NB4 (cell line): ENCODE measurements around the gene NRXN3.

ENCODE experiments used
- DNase-seq: peaks from one replicate; pipeline ENCODE4 v3.0.0; 2010; ENCODE audit warnings: low read depth
- H3K4me3 ChIP-seq: one replicate; pipeline ENCODE4 v1.5.1; 2011; ENCODE audit warnings: mild to moderate bottlenecking, low read depth, low read length, moderate library complexity
- MYC ChIP-seq: IDR thresholded peaks from 2 replicates; pipeline ENCODE4 v1.6.1; 2011; ENCODE audit warnings: low read depth, low read length
- POLR2A ChIP-seq: IDR thresholded peaks from 2 replicates; pipeline ENCODE4 v1.6.1; 2011; ENCODE audit warnings: mild to moderate bottlenecking; ENCODE audit not compliant: insufficient read length; ENCODE audit errors: extremely low read depth
- TF ChIP-seq, protein P1 (sequence below): IDR thresholded peaks from 2 replicates; pipeline ENCODE4 v1.6.1; 2011; ENCODE audit warnings: low read depth, low read length
- TF ChIP-seq, protein P2 (sequence below): IDR thresholded peaks from one replicate; pipeline ENCODE4 v1.5.1; 2012; ENCODE audit warnings: low read depth, low read length

NRXN3 gene

DNA sequence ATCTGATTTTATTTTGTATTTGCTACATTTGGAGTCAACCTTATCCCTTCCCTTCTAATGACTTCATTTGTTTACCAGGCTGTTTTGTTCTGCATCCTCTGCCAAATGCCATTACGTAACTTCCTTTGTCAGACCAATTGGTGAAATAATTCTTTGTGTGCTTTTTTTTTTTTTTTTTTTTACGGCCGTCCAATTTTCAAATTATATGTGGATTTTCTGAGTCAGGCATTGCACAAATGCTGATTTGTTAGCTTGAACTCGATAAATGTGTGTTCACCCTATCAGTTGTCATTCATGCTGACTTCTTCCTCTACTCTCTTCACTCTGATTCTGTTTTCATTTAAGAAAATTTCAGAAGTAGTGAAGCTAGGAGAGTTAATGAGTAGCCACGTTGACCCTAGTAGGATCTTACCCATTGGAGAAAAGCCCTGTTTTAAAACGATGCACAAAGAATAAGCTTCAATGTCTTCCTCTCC, 1654.9 kb downstream of the NRXN3 start:
- no peak for TF ChIP-seq MYC
- TF ChIP-seq, protein P1, sequence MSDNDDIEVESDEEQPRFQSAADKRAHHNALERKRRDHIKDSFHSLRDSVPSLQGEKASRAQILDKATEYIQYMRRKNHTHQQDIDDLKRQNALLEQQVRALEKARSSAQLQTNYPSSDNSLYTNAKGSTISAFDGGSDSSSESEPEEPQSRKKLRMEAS = no peak
- TF ChIP-seq, protein P2, sequence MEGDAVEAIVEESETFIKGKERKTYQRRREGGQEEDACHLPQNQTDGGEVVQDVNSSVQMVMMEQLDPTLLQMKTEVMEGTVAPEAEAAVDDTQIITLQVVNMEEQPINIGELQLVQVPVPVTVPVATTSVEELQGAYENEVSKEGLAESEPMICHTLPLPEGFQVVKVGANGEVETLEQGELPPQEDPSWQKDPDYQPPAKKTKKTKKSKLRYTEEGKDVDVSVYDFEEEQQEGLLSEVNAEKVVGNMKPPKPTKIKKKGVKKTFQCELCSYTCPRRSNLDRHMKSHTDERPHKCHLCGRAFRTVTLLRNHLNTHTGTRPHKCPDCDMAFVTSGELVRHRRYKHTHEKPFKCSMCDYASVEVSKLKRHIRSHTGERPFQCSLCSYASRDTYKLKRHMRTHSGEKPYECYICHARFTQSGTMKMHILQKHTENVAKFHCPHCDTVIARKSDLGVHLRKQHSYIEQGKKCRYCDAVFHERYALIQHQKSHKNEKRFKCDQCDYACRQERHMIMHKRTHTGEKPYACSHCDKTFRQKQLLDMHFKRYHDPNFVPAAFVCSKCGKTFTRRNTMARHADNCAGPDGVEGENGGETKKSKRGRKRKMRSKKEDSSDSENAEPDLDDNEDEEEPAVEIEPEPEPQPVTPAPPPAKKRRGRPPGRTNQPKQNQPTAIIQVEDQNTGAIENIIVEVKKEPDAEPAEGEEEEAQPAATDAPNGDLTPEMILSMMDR = no peak
- TF ChIP-seq POLR2A = no peak
- H3K4me3 ChIP-seq = no peak overlapping the region
- no peak for DNase-seq

DNA sequence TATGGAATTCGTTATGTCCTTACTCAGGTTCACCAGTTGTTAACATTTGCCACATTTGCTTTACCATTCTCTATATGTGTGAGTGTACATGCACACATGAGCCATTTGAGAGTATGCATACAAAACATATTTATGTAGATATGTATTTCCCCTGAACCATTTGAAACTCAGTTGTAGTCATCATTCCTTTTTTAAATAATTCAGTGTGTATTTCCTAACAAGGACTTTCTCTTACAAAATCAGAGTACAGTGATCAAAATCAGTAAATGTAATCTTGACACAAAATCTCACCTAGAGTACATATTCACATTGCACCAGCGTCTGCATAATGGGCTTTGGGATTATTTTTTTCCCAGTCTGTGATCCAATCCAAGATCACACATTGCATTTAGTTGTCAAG, 1656.2 kb downstream of the NRXN3 start:
- H3K4me3 ChIP-seq = no peak overlapping the region
- no peak for DNase-seq
- TF ChIP-seq MYC = no peak
- TF ChIP-seq, protein P2 = no peak
- no peak for TF ChIP-seq POLR2A
- TF ChIP-seq, protein P1 = no peak

DNA sequence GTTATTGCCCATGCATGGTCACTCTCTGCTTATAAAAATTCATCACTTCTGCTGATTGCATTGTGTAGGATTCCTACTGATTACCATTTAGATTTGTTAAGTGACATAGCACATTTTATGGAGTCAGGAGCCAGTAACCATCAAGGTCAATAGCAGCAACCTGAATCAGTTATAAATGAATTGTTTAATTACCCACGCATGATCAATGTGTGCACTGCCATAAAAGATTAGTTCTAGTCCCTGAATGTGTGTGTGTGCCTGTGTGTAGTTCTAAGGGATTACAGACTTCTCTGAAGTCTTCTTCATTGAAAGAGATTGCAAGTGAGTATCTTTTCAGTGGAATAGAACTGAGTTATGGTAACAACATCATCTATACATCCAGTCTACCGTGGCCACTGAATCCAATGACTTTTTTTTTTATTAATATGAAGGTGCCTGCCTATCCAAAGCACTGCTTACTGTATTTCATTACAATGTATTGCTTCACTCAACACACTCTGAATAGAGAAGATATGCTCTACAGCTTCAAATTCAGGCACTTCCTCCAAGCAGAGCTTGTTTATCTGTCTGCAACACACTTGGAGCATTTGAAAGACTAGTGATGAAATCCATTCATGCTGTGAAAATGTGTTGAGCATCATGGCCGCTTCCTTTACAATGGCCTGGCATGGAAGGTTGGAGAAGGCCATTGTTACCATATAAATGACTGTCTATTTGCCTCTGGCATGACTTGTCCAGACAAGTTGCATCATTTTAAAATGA, 1659.4 kb downstream of the NRXN3 start:
- peak; percentile 1 for DNase-seq
- no peak overlapping the region for H3K4me3 ChIP-seq
- TF ChIP-seq POLR2A = no peak
- no peak for TF ChIP-seq MYC
- TF ChIP-seq, protein P1 = no peak
- TF ChIP-seq, protein P2 = no peak

DNA sequence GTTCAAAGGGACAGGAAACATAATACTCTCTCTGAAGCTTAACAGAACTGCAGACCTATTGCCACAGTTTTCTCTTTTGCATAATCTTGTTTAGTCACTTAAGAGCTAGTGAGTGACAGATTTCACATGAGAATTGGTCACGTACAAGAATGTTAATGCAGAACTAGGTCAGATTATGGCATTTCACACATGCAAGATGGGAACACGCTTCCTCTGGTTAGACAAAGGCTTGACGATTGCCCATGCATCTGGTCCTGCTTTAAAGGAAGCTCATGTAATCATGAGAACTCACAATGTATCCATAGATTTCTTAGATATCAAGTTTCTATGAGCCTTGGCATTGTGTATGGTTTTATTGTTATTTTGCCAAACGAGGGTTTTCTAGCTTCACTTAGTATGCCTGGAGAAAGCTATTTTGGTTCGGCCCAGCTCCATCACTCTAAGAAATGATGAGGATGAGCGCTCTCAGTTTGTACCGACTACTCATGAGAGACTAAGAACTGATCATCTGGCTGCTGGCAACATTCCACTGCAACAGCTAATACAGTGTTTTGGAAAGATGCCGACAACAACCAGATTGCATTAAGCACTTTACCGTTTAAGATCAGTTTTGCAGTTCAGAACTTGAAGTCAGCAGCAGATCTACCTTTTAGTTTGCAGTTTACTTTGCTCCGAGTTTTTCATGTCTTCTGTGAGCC, 1661.2 kb downstream of the NRXN3 start:
- H3K4me3 ChIP-seq = no peak overlapping the region
- TF ChIP-seq POLR2A = no peak
- TF ChIP-seq, protein P1 = no peak
- TF ChIP-seq, protein P2 = no peak
- no peak for TF ChIP-seq MYC
- no peak for DNase-seq

DNA sequence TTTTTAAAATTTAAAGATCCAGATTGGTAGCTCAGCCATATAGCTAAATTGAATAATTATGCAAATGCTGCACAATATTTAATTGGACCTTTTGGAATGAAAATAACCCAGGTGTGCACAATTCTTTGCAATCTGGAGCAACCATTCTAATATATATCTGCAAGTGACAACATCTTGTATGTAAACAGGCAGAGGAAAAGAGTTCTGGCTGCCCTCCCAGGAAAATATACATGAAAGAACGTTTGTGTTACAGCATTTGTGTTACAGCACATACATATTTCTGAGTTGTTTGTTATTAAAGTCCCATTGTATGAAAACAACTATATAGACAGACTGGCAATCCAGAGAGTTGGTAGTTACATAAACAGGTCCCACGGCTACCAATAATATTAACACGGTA, 1663.6 kb downstream of the NRXN3 start:
- no peak overlapping the region for H3K4me3 ChIP-seq
- DNase-seq = no peak
- TF ChIP-seq, protein P2 = no peak
- TF ChIP-seq, protein P1 = no peak
- TF ChIP-seq POLR2A (no peak), MYC (no peak)
